K562 (cell line): Measurements from ENCODE around the gene TGFBR1. TPM values are rescaled to one million over a fixed set of nuclear protein-coding genes. Genes with fewer than 3 reads are reported as not detected.

Source experiments
- ATAC-seq: fragments of 200-7000 bp; cut with Tn5 transposase; 3 replicates; pipeline ENCODE4 v1.9.1; 2020; ENCODE audit warnings: moderate library complexity
- BruUV-seq: library from RNA; stranded (reverse); fragments of 400-500 nt; replicated peaks from 2 replicates; lab custom pipeline; 2021; lab: Mats Ljungman, UMichigan
- CTCF ChIA-PET: fragments of 300-600 bp; formaldehyde crosslinking; extraction: SDS; loops from one replicate; lab custom pipeline; 2021; ENCODE audit warnings: low intra/inter-chr PET ratio; lab: Yijun Ruan, JAX
- POLR2A ChIA-PET: fragments of 300-600, 350-650 bp; sonication (Branson Sonifier 250); formaldehyde crosslinking; extraction: SDS; loops from one replicate; lab custom pipeline; 2021; ENCODE audit warnings: antibody characterized with exemption, inconsistent platforms; lab: Yijun Ruan, JAX
- DNase-seq, 4 experiments: peaks; one replicate each; pipeline versions ENCODE4 v3.0.0 to v3.0.0-alpha.2; 2011 to 2018; ENCODE audit warnings: low spot score in 3 of 4, mixed read lengths in 3 of 4; ENCODE audit errors: extremely low read depth in 1 of 4
- FAIRE-seq: peaks from 2 replicates; lab custom pipeline; 2011; peaks lifted over from hg19 to GRCh38; lab: Jason Lieb, UNC
- H2AFZ ChIP-seq: 2 replicates; pipeline ENCODE4 v1.6.0; 2011; ENCODE audit warnings: low read depth, low read length, control low read depth, inconsistent platforms
- H3K27ac ChIP-seq: fragments of 200-600 bp; 3 replicates; pipeline ENCODE4 v1.8.0; 2011; ENCODE audit warnings: low read depth, mild to moderate bottlenecking, control low read depth, inconsistent platforms, low read length, moderate library complexity, mixed read lengths; ENCODE audit errors: extremely low read depth
- H3K27me3 ChIP-seq, 2 experiments: fragments of 300-600 bp in 1 of 2; 2 replicates in 1 of 2; 3 replicates in 1 of 2; pipeline versions ENCODE4 v1.6.0 to v1.8.0; 2011; ENCODE audit warnings: inconsistent platforms in 2 of 2, low read length in 2 of 2, mild to moderate bottlenecking in 1 of 2, mixed read lengths in 1 of 2, moderate library complexity in 1 of 2; ENCODE audit not compliant: control insufficient read depth in 2 of 2, insufficient read depth in 2 of 2
- H3K36me3 ChIP-seq: fragments of 300-600 bp; 3 replicates; pipeline ENCODE4 v1.8.0; 2011; ENCODE audit warnings: mild to moderate bottlenecking, low read length, inconsistent platforms; ENCODE audit not compliant: control insufficient read depth, insufficient read depth
- H3K4me1 ChIP-seq, 2 experiments: fragments of 200-600 bp in 1 of 2; replicated peaks in 1 of 2; 2 replicates in 1 of 2; 3 replicates in 1 of 2; pipeline versions ENCODE4 v1.5.1 to v1.8.0; 2011; ENCODE audit warnings: inconsistent platforms in 2 of 2, low read length in 2 of 2, mild to moderate bottlenecking in 1 of 2, mixed read lengths in 1 of 2, moderate library complexity in 1 of 2; ENCODE audit not compliant: control insufficient read depth in 2 of 2, insufficient read depth in 2 of 2
- H3K4me2 ChIP-seq: 2 replicates; pipeline ENCODE4 v1.6.1; 2011; ENCODE audit warnings: low read length, control low read depth, inconsistent platforms, mixed read lengths; ENCODE audit not compliant: insufficient read depth
- H3K4me3 ChIP-seq: fragments of 200-600 bp; sonication (generic), shearing (Covaris generic); 2 replicates; pipeline ENCODE4 v1.5.1; 2016; ENCODE audit warnings: control low read depth, inconsistent platforms
- H3K79me2 ChIP-seq: fragments of 200-600 bp; 3 replicates; pipeline ENCODE4 v1.8.0; 2011; ENCODE audit warnings: low read length, inconsistent platforms; ENCODE audit not compliant: control insufficient read depth, insufficient read depth
- H3K9ac ChIP-seq, 2 experiments: 2 replicates each; pipeline versions ENCODE4 v1.6.0 to v1.6.1; 2011; ENCODE audit warnings: low read depth in 2 of 2, low read length in 2 of 2, control low read depth in 1 of 2, inconsistent platforms in 1 of 2, mild to moderate bottlenecking in 1 of 2, mixed read lengths in 1 of 2; ENCODE audit not compliant: insufficient read depth in 1 of 2
- H3K9me1 ChIP-seq: one replicate; pipeline ENCODE4 v1.6.0; 2011; ENCODE audit warnings: inconsistent platforms, mild to moderate bottlenecking, low read length, moderate library complexity; ENCODE audit not compliant: control insufficient read depth, insufficient read depth
- H3K9me3 ChIP-seq: replicated peaks from 2 replicates; pipeline ENCODE4 v1.5.1; 2011; ENCODE audit warnings: low read depth, low read length, inconsistent platforms; ENCODE audit not compliant: control insufficient read depth, insufficient read depth
- H4K20me1 ChIP-seq: replicated peaks from 2 replicates; pipeline ENCODE4 v1.6.1; 2011; ENCODE audit warnings: low read length, inconsistent platforms, mixed read lengths; ENCODE audit not compliant: control insufficient read depth, insufficient read depth
- POLR2H ChIP-seq: IDR thresholded peaks from 2 replicates; pipeline ENCODE4 v1.6.1; 2016; ENCODE audit warnings: missing genetic modification characterization, low read depth, mild to moderate bottlenecking, control low read depth, missing compliant biosample characterization, moderate library complexity
- ZNF121 ChIP-seq: sonication (generic); formaldehyde crosslinking; conservative IDR thresholded peaks from 2 replicates; pipeline ENCODE4 v1.8.0; 2022; ENCODE audit warnings: missing genetic modification reagents
- ZNF639 ChIP-seq, 2 experiments: fragments of 200-800 bp in 1 of 2; sonication (Bioruptor generic) in 1 of 2; sonication (generic) in 1 of 2; formaldehyde crosslinking in 1 of 2; IDR thresholded peaks in 1 of 2; conservative IDR thresholded peaks in 1 of 2; 2 replicates each; pipeline versions ENCODE4 v1.5.0 to v1.6.1; 2016 to 2020; ENCODE audit warnings: missing compliant biosample characterization in 1 of 2, missing genetic modification characterization in 1 of 2, missing genetic modification reagents in 1 of 2
- WGBS: fragments of 100-300 bp; shearing (Covaris generic); methylation state at CpG from one replicate; pipeline ENCODE4 v1.1.6; 2016; ENCODE audit warnings: low coverage, mixed read lengths; ENCODE audit not compliant: insufficient coverage; ENCODE audit errors: missing lambda C conversion rate; 5-methylcytosine and 5-hydroxymethylcytosine counted together
- in situ Hi-C: fragments of 300-500 bp; cut with MboI; formaldehyde crosslinking; loops from 4 replicates; pipeline ENCODE4 v1.15.0; 2018; ENCODE audit warnings: inconsistent platforms, mixed read lengths
- intact Hi-C: fragments of 100-400 bp; cut with micrococcal nuclease; formaldehyde crosslinking; loops from 2 replicates; pipeline ENCODE4 v1.14.2; 2022
- polyA plus RNA-seq, 8 experiments: library from polyadenylated mRNA; depleted of rRNA in 4 of 8; stranded (reverse) in 5 of 8; unstranded in 3 of 8; fragments of >200 nt; fragmentation: Nextera tagmentation in 2 of 8; fragmentation: Illumina TruSeq in 1 of 8; extraction: Ambion mirVana in 2 of 8; extraction: Trizol in 1 of 8; gene quantifications; 2 replicates each; pipeline versions ENCODE4 v1.2.1 to v1.2.3, GENCODE V29; 2011 to 2014; ENCODE audit warnings: inconsistent platforms in 1 of 8, missing spikeins in 1 of 8
- total RNA-seq, 7 experiments: library from RNA; depleted of rRNA in 6 of 7; stranded (reverse); fragments of >200 nt in 6 of 7; fragmentation: Illumina TruSeq in 2 of 7; extraction: Trizol in 2 of 7; gene quantifications; 2 replicates each; pipeline versions ENCODE4 v1.2.1 to v1.2.3, GENCODE V29; 2011 to 2021; ENCODE audit warnings: low replicate concordance in 1 of 7

TGFBR1 gene
- total and polyA plus RNA-seq, 9 of the 15 experiments (the other 6 are each of a cell fraction or from before 2014, with no cell fraction given) = 15.5 to 62.4 (median 42.7) TPM

GRCh38 chr9:99060621-99061020, 44.3 kb upstream of the TGFBR1 start:
- no peak overlapping the region for H3K27ac ChIP-seq
- no peaks in the 10 kb centered on the region for H3K79me2 ChIP-seq
- no peak overlapping the region for H3K4me3 ChIP-seq
- H3K9me1 ChIP-seq = no peaks in the 10 kb centered on the region
- in situ Hi-C loops = no loop called here
- peaks cover 10 to 40% of the 10 kb centered on the region in 2 experiments for H3K4me1 ChIP-seq
- H3K36me3 ChIP-seq = no peaks in the 10 kb centered on the region
- H2AFZ ChIP-seq = 0 out of 2 replicates have a peak overlapping the region, but pooled peaks have one; percentile 21
- FAIRE-seq (no peak), ATAC-seq (no peak), DNase-seq (no peak)
- no TSS peak for BruUV-seq
- no peak for TF ChIP-seq POLR2H (tag)
- TF ChIP-seq ZNF639 (CRISPR knock-in tag; conservative IDR thresholded peaks at IDR 0.05 in 1 of 2, IDR thresholded peaks at IDR 0.05 in 1 of 2) = no peak
- TF ChIP-seq ZNF121 (CRISPR knock-in tag) = peak; percentile 40; the same call in 1 of the 2 replicates
- POLR2A ChIA-PET = interaction anchor here (3.8 kb wide), 1 partner anchor 15 kb away, joined by 16 read pairs; no protein-coding TSS in a partner anchor
- no peaks in the 10 kb centered on the region for H4K20me1 ChIP-seq
- H3K9me3 ChIP-seq = no peaks in the 10 kb centered on the region
- no peaks in the 10 kb centered on the region for H3K27me3 ChIP-seq
- CTCF ChIA-PET = no interaction called here
- H3K9ac ChIP-seq = no peak overlapping the region
- 77% methylated on average over 2 of the region's 2 CpGs for WGBS
- intact Hi-C loops = no loop called here
- no peak overlapping the region for H3K4me2 ChIP-seq
